HEK293T (cell line): ENCODE measurements around the gene HPS1.

Source experiments
- BHLHE40 ChIP-seq: fragments of 450-650 bp; IDR thresholded peaks from 2 replicates; pipeline ENCODE4 v1.6.1; 2016; ENCODE audit warnings: mild to moderate bottlenecking, moderate library complexity, borderline replicate concordance
- ZNF384 ChIP-seq: fragments of 450-650 bp; IDR thresholded peaks from 2 replicates; pipeline ENCODE4 v1.6.1; 2016

- TF ChIP-seq BHLHE40 (no peak), ZNF384 (no peak)
These were observed 31.0 kb downstream of the HPS1 start for GRCh38 chr10:98415731-98416119.
